ENCODE results near the gene TAGLN3.
A peak's percentile ranks its signal among the peaks of the same experiment; 100 is the strongest.

Gene TAGLN3

GRCh38 chr3:111998636-111999483 lies at the start of gene TAGLN3:
Gene TAGLN3, plus strand, starts transcription at chr3:111998922. Its CDS starts 501 bp downstream, at chr3:111999423.
- peak; percentile 71 for DNase-seq

DNA sequence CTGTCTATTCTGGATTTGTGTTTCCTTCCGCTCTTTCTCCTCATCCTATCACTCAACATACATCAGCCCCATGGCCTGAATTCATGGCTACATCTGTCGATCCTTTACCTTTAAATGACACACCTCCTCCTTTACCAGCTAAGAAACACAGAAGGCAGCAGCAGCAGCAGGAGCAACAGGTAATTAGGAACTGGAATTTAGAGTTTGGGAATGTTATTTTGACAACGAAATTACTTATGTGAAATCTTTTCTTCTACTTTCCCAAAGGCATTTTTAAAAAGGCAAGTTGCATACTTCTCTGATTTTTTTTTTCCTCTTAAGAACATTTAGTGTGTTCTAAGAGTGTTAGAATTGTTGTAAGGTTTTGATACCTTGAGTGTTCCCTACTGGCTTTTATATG lies 49.0 kb upstream of the TAGLN3 start:
- DNase-seq, result no peak

DNA sequence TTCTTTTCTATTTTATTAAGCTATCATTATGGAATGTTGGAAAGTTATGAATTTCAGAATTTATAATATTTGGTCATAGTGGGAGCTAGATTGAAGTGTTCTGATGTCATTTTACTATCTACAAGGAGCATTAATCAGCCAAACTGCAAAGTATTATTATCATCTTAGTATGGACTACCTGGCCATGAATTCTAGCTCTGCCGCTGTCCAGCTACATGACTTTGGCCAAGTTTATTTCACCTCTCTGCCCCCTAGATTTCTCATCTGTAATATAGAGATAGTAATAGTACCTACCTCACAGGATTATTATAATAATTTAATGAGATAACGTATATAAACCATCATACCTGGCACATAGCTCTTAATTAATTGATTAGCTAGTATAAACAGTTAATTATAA lies 47.7 kb upstream of the TAGLN3 start:
- DNase-seq, result no peak

DNA sequence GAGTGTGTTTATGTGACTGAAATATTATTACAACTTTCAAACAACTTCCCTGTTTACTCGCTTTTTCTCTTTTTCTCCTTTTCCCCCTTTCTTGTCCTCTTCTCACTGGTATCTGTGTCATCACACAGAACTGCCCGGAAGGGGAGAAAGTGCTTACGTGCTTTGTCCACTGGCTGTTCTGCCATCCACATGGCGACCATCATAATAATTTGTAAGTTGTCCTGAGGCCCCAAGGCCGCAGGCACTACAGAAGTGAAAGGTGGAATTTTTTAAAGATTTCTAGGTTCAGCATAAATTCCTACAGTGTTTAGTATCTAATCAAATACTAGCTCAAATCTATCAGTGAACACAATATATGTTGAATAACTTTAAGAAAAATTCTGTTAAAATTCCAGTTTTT lies 46.6 kb upstream of the TAGLN3 start:
- no peak for DNase-seq

DNA sequence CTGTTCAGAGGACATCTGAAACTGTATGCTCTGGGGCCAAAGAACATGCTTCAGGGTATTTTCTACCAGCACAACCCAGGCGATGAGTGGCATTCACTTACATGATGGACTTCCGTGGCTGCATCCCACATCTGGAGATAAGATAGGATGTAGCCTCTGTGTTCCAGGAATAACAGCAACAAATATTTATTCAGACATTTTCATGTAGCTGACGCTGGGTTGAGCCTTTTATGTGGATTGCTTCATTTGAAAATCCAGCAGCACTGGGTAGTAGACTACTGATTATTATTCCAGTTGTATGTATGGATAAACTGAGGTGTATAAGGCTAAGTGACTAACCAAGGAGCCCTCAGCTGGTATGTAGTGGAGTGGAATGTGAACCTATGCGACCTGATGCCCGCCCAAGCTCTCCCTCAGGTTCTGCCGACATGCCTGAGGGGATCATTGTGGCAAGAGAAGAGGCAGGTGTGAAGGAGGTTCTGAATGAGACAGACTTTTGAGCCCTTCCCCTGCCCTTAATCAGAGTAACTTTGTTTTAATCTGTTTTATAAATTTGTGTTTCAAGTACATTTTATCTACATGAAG lies 45.8 kb upstream of the TAGLN3 start:
- DNase-seq, result no peak

DNA sequence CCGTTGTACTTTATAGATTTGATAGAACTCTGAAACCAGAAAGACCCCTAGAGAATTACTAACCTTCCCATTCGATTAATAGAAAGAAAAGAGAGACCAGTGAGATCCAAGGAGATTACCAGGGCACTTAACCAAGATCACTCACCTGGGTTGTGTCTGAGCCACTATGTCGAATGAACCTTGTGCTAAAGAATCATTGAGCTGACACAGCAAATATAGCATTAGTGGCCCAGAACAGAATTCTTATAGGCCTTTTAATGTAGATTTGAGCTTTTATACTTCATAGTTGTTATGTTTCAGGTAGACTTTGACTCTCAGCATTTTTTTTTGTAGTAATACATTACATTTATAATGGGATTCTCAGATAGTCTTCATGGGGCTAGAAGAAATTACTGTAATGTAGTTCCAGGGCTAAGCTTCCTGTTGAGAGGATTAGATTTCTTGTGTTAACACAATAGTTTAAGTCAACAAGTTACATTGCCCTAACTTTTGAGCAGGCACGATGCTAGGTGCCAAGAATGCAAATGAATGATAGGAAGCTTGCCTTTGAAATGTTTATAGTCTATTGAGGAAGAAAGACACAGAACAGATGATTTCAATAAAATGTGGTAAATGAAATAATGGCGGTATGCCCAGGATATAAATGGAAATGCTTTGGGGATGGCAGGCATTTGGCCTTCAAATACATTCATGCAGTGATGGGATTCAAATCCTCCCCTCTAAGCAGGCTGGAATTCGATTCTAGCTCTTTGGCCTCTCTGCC lies 44.3 kb upstream of the TAGLN3 start:
- DNase-seq, result no peak

DNA sequence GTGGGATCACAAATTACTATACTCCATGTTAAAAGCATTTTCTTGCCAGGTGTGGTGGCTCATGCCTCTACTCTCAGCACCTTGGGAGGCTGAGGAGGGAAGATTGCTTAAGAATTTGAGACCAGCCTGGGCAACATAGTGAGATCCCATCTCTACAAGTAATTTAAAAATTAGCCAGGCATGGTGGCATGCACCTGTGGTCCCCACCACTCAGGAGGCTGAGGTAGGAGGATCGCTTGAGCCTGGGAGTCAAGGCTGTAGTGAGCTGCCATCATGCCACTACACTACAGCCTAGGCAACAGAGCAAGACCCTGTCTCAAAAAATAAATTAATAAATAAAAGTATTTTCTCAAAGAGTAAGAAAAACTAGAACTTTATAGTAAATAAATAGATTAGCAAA lies 42.8 kb upstream of the TAGLN3 start:
- DNase-seq, result no peak

- DNase-seq, result no peak
Observed at GRCh38 chr3:111956449-111956848, 42.3 kb upstream of the TAGLN3 start.

DNA sequence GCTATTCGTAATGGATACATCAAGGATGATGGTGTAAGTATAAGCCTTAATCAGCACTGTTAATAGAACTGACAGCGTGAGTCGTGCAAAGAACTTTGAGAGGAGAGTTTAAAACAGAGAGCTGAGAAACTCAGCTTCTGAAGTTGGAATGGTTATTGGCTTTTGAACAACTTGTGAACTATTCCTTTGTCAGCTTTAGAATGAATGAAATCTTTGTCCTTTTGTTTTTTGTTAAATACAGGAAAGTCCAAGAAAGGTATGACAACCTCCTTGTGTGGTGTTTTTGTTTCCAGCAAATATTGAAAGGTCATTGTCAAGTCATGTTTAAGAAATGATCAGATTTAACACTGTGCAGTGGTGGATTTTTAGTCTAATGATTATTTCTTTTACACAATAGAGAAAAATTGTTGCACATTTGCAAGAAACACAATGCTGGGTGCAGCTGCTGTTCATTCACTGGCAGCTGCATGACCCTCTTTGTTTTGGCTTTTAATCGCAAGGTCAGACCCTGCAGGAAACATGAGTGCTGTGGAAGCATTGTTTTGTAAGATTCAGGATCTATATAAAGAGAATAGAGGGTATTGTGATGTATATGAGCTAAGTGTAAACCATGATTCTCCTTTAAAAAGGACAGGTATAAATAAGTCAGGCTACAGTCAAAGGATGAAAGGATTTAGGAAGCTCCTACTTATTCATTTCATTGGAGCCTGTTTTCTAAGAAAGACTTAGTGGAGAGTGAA lies 41.6 kb upstream of the TAGLN3 start:
- no peak for DNase-seq

- DNase-seq, result no peak
Observed at GRCh38 chr3:111961461-111962164, 37.1 kb upstream of the TAGLN3 start.

GRCh38 chr3:111963424-111963823 lies 35.3 kb upstream of the TAGLN3 start:
- no peak for DNase-seq

DNA sequence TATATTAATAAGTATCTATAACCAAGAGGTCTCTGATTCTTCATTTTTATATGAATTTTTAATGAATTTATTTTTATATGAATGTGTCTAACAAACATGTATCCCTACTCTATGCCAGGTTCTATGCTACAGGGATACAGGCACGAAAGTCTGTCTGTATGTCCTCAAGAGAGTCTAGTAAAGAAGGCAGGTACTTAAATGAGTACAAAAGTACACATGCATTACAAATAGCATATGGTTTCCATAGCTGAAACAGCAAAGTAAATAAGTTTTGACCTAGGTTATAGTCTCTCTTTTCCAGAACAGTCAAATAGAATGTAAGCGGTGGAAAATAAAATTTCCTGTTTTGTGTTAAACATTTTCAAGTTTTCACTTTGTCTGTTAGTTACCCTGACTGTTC lies 33.2 kb upstream of the TAGLN3 start:
- DNase-seq, result no peak

- no peak for DNase-seq
Observed at GRCh38 chr3:111967068-111967467, 31.7 kb upstream of the TAGLN3 start.

DNA sequence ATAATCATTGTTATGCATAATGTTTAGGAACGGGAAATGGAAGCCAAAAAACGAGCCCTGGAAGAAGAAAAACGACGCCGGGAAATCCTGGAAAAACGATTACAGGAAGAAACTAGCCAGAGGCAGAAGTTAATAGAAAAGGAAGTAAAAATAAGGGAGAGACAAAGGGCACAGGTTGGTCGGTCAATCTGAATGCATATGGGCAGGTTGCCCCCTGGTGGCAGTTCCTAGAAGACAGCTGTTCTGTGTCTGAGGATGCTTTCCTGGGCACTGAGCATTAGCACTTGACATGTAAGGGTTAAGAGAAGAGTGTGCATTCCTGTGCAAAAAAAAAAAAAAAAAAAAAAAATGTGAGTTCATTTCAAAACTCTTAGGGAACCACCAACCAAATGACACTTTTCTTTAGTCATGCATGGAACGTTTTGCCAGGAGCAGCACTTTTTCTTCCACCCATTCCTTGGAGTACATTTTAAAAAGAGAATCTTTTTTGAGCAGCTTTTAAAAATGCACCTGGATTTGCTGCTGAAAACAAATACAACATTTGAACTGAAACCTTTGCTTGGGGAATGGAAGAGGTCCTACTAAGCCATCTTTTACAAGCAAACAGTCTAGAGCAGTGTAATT lies 31.0 kb upstream of the TAGLN3 start:
- DNase-seq, result peak; percentile 88

- no peak for DNase-seq
Observed at GRCh38 chr3:111968319-111969054, 30.2 kb upstream of the TAGLN3 start.

- no peak for DNase-seq
Observed at GRCh38 chr3:111970376-111970775, 28.3 kb upstream of the TAGLN3 start.

GRCh38 chr3:111971533-111972130 lies 27.1 kb upstream of the TAGLN3 start:
- no peak for DNase-seq

DNA sequence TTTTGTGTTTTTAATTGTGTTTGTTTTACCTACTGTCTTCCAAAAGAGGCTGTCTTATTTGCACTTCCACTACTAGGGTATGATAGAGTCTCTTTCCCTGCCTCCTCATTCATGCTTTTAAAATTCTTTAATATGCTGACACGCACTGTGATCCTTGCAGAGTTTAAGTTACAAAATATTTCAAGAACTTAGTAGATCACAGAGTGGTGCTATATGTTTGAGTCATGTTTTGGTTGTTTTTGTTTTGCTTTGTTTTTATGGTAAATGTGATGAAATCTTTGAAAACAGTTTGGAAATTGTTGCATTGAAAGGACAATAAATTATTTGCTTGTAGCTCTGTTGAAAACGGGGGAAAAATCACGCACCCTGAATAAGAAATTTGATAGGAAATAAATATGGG lies 25.8 kb upstream of the TAGLN3 start:
- DNase-seq, result no peak

GRCh38 chr3:111975131-111975530 lies 23.6 kb upstream of the TAGLN3 start:
- no peak for DNase-seq

DNA sequence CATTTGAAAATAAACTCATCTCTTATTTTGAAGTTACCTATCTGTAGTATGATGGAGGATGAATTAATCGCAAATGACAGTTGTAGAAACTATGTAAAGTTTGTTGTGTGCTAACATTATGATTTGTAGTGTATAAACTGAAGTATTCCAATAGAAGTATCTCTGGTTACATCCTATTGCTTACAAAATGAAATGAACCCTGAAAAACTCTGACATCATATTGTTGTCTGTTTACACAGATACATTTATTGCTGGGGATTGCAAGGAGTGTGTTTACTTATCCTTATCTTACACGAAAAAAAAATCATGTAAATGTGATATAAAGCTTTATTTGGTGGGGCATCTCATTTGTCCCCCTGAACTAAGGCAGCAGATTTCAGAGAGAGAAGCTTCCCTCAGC lies 22.5 kb upstream of the TAGLN3 start:
- DNase-seq, result no peak

Measured in islet precursor cell (in vitro differentiated cells).